CD4-positive, alpha-beta T cell treated with Interleukin-6 at 100 ng/mL for 8 hours (primary cell): ENCODE results near the gene RAPGEF4.

Experiments used
- DNase-seq: peaks from one replicate; pipeline ENCODE4 v3.0.0-alpha.2; 2020; ENCODE audit warnings: mixed read lengths, low spot score

The RAPGEF4 gene

DNA sequence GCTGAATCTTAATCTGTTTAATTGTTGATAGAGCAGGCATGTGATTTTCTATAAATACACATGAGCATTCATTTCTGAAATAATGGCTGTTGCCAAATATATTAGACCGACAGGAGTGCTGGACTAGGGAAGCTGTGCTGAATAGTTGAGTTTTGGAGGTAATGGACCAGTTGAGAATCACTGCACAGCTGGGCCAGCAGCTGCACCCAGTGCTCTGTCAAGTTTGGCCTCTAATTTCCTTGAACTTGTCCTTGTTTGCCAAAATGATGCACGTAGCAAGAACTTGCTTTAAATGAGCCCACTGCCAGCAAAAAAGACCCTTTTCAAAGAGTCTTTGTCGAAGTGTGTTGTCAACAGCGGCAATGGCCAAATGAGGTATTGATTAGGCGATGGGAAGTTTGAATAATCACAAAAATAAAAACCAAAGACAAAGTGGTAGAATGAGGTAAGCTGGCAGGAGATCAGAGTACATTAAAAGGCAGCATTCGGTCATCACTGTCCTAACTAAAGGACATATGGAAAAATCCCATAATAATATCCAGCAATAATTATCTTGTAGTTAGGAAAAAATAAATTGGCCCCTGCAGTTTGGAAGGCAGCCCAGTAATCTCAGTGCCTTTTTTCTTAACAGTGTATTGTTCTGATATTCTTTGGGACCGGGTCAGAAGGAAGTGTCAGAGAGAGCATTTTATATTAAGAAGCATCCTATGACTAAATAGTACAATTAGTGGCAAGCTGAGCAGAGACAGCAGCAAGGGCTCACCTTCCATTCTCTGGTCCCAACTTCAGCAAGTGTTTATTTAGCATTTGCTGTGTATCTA is 126.2 kb downstream of the RAPGEF4 start:
- no peak for DNase-seq

DNA sequence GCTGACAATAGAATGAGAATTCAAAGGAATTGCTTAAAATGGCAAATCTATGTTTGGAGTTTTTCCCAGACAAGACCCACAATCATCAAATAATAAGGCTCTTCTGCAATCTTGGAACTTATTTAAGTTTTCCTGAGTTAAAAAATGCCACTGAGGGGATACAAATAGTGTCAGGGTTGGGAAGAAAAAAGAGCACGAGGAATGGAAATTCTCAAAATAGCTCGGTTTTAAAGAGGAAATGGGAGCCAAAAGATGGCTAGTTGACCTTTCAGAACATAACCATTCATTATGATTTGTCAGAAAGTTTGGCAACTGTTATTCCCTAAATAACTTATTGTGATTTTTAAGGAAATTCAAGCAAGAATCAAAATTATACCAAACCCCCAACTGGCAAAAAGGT is 127.7 kb downstream of the RAPGEF4 start:
- DNase-seq, result no peak

DNA sequence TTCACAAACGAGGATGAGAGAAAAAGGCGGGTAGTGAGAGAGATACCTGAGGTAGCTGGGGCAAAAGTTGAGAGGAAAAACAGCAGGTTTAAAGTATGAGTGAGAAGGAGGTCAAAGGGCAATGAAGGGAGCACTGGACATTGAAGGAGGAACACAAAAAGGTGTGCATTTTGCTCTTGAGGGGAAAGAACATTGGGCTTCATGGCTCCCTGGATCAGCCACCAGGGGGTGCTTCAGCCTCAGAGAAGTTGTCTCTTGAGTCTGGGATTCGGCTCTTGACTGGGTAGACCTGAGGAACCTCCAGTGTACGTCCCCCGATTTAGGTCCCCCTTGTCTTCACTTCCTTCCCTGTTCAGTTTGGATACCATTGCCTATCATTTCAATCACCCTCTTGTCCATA is 128.5 kb downstream of the RAPGEF4 start:
- peak; percentile 6 for DNase-seq

DNA sequence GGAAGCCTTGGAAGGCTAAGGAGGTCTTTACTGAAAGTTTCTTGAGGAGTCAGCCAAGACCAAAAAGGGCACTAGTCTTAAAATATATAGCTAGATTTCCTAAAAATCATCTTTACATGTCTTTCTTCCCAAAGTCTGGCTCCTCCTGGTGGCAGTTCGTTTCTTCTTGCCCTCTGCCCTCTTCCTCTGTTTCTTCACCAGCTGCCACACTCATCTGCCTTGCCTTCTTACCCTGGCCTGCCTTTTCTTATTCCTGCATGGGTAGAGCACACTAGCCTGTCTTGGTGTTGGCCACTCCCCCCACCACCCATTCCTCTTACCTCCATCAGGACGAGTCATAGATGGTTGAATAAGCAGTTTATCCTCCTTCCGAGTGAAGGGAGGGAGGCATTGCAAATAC is 129.8 kb downstream of the RAPGEF4 start:
- DNase-seq, result no peak

DNA sequence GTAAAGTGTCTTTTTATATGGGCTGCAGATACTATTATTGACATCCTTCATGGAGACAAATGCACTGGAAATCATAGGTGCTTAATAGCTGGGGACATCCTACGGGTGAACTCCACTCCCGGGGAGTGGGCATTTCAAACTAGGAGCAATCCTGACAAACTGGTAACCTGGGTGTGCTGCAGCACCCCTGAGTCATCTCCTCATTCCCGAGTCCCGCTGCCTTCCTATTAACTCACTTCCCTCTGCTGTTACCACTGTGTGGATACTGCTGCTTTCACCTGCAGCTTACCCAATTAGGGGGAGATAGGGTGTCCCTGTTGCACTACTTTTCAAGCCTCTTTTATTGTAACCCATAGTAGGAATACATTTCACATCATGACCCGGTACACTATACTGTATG is 134.2 kb downstream of the RAPGEF4 start:
- no peak for DNase-seq

DNA sequence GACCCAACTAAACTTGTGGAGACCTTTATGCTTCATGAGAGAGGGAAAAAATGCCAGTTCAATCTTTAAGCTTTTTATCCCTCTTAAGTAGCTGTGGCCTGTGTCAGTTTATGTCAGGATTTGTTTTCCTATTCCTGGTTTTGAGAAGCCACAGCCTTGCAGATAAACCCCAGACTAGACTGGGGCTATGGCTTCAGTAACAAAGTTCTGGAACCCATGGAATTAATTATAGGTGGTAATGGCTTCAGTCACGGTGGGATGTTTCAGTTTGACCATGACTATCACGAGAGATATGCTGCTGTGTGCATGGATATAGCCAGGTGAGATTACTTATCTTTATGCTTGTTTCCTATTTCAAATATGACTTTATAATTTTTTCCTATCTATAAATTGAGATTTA is 134.8 kb downstream of the RAPGEF4 start:
- DNase-seq, result no peak

DNA sequence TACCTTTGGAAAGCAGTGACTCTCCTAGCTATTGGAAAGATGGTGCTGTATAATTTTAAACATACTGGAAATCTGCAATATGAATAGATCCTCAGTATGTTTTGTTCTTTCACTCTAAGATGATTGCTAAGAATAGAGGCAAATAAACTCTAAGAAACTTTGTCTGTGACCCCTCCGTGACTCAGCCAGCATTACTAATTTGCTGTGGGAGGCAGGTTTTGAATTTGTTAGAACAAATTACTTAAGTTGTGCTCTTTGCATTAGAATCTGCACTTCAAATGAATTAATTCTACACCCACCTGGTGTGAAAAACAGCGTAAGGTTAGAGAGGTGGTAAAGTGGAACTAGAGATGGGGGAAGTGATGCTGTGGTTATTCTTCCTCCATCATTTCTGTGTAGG is 142.2 kb downstream of the RAPGEF4 start:
- DNase-seq, result no peak

DNA sequence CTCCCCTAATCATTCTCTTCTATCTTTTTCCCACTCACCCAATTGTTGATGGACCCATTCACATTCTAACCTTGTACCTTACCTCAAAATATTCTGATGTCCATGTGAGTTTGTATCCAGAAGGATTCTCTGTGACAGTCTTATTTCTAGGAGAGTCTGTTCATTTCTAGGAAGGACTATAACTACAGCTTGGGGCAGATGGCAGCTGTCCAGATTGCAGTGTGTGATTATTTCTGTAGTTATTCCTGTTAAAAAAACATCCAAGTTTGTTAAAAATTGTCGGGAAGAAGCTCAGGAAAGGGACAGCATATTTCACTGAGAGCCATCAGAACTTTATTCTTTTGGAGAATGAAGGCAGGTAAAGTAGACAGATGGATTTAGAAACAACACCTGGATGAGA is 142.6 kb downstream of the RAPGEF4 start:
- no peak for DNase-seq

DNA sequence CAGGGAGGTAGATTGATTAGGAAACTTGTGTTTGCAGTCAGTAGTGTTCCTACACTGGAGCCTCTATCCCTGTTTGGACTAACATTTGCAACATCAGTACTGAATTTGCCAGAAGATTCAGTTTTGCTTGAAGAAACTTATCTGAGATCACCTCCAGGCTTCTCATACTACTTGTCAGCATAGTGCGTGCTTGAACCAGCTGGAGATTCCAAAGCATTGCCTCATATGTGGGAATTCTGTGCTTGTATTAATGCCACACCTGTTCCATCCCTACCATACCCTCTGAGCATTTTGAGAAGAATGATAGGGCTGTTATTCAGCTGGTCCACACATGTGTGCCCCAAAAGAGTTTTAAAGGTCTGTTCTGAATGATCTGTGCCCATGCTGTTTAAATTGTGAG is 148.7 kb downstream of the RAPGEF4 start:
- no peak for DNase-seq

DNA sequence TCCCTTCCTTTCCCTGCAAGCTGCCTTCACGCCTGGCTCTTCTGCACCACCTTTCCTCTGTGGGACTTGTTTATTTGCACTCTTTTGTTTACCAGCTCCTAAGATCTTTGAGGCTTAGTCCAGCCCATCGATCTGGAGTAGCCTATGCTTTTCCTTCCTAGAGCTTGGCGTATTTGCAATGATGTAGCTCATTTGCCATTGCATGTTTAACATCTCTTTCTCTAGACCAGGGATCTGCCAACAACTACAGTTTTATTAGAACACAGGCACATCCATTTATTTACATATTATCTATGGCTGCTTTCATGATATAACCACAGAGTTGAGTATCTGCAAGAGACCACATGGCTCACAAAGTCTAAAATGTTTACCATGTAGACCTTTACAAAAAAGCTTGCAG is 150.4 kb downstream of the RAPGEF4 start:
- no peak for DNase-seq

DNA sequence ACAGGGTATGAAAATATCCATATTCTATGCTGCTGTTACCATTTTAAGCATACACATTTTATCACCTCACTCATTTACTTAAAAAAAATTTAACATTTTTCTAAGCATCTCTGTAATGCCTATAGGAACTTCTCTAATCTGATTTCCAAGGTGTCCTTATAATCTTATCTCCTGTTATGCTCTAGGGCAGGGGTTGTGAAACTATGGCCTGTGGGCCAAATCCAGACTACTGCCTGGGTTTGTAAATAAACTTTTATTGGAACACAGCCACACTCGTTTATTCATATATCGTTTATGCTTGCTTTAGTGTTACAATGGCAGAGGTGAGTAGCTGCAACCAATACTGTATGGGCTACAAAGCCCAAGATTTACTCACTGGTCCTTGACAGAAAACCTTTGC is 151.6 kb downstream of the RAPGEF4 start:
- no peak for DNase-seq

DNA sequence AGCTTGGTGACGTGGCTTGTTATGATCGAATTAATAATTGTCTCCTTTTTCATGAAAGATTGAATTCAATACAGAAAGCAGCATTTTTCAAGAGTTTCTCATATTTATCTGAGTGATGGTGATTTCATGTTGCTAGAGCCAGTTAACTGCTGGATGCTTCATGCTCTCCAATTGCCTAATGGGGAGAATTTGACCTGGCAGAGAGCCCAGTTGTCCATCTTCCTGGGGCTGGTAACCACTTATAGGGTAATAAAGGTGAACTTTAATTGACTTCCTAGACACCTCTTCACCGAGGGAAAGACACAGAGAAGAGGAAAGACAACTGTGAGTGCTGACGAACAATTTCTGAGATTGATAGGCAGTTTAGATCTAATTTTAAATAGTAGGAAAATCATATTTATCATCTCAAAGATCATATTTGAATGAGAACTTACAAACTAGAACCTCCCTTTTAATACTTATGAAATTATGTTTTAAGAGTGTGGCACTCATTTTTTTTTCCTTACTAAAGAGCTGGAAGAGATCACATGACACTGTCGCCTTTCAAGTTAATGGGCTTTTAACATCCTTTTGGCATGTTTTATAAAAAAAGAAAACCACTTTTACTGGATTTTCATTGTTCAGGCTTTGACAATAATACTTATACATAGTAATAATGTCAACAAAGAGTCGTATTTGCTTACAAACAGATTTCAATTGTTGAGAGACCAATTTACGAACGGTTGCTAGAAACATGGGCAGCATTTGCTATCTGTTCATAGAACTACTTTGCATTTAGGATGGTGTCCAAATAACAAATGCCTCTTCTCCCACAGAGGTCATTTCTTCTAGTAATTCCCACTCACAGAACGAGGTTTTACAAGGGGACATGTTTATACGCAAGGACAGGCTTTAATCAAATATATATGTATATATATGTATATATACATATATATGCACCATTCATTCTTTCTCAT is 153.3 kb downstream of the RAPGEF4 start:
- DNase-seq, result no peak

DNA sequence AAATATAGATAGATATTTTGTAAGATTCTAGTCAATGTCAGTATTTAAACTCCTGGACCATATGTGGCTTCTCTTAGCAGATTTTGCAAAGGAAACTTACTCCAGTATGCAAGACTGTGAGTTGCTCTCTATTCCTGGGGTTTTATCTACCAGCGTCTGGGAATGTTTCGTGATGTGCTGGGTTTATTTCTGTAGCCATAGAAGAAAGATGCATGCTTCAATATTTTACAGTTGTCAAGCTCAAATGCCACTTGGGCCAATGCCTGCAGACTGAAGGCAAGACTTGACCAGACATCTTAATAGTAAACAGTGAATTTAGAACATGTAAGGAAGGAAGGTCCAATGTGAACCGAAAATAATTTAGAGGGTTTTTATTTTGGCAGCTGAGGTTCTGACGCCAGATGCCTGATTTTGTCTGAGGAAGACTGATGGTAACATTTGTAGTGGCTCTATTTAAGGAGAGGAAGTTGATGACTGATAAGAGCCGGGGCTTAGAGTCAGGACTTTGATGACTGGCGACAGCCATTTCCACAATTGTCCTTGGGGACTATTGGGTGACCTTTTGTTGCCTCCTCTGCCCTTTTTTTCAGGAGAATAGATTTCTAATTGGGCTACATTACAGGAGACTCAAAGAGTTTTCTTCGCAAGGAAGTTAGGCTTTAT is 154.3 kb downstream of the RAPGEF4 start:
- no peak for DNase-seq

DNA sequence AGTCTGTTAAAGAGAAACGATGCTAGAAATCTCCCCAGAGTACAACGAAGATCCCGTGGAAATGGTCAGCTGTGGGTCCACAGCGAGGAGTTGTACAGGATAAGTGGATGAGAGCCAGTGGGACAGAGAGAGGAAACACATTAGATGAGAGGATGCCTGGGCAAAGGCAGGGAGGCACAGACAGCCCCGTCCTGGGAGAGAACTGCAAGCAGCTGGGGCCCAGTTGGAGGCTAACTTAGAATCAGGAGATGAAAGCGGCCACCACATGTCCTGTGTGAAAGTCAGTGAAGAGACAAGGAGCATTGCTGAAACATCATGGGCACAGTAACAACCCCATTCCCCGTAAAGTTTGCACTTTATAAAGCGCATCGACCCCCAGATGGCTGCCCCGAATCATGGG is 157.5 kb downstream of the RAPGEF4 start:
- no peak for DNase-seq

DNA sequence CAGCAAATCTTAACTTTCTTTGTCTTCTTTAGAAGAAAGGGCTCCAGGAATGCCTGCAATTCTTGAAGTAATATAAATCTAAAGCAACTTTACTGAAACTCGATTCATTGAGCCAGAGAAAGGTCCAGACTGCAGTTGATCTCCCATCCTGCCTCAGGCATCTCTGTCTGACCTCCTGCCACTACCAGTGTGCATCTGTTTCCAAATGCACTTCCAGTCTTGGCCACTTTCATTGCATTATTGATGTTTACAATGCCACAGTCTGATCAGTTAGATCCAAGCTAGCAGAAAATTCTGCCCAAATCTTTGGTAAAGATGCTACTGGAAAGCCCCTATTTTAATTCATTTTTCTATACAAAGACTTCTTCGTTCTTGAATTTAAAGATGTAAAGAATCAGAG is 158.0 kb downstream of the RAPGEF4 start:
- no peak for DNase-seq

DNA sequence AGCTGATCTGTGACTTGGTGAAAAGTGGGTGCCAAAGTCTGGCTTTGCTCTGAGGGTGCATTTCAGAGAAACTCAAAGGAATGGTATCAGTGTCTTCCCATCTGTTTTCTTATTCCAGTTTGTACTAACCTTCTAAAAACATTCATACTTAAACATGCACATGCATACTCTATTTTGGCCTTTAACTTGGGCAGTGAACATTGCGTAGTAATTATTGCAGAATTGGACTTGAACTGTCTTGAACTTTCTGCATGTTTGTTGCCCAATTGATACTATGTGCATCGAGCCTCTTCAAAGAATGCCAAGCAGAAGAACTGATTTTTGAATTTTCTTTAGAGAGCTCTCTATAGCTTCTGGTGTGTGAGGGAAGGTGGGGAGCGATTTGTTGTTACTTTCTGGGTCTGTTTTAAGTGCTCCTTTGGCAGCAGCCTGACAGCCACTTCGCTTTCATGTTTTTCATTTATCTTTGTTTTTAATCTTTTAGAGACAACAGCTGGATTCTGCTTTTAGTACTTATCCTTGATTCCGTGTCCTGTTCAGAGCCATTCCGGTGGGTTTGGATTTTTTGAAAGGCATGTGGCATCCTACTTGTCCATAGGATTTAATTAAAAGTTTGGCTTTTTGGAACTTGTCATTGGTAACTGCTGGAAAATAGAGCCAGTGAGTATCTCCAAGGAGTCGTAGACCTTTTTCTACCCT is 159.2 kb downstream of the RAPGEF4 start:
- DNase-seq, result no peak

DNA sequence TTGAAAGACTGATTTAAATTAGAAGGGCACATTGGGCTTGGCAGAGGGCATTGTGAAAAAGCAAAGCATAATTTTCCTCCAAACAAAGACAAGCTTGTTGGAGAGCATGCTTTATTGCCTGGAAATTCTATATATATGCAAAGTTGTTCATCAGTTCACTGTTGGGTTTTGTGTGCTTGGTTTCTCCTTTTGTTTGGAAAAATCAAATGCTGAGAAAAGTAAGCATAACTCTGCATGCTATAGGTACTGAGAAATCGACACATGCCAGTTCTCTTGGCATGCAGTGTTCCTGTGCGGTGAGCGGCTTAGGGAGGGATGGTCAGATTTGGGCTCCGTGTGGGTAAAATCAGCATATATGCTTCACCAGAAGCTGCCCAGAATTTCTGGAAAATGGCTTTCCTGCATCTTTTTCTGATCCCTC is 161.0 kb downstream of the RAPGEF4 start:
- no peak for DNase-seq

DNA sequence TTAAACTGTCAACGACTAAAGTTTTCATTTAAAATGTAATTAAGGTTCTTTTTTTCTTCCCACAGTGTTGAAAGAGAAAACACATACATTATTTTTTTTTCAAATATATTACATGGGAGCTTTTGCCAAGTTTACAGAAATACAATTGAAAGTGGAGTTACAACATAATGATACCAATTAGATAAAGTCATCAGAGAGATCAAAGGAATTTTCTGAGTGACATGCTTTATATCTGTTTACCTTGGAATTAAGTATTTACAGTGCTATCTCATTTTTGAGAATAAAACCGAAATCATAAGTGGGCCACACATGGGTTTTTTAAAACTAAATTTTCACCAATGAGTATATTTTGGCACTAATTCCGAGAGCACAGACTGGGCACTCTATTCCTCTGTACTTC is 165.2 kb downstream of the RAPGEF4 start:
- DNase-seq, result no peak

DNA sequence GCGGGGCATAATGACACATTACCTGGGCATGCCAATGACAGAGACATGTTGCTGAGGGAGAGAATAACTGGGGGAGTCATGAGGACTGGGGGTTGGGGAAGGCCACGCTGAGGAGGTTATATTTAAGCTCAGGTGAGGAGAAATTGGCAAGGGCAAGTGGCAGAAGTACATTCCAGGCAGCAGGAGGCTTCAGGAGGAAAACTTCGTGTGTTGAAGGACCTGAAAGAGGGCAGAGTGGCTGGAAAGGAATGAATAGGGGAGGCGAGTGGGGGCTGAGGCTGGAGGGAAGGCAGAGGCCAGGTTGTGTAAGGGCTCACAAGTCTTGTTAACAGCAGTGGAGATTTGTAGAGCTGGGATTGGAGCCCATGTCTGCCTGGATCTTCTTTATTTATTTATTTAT is 166.3 kb downstream of the RAPGEF4 start:
- no peak for DNase-seq

DNA sequence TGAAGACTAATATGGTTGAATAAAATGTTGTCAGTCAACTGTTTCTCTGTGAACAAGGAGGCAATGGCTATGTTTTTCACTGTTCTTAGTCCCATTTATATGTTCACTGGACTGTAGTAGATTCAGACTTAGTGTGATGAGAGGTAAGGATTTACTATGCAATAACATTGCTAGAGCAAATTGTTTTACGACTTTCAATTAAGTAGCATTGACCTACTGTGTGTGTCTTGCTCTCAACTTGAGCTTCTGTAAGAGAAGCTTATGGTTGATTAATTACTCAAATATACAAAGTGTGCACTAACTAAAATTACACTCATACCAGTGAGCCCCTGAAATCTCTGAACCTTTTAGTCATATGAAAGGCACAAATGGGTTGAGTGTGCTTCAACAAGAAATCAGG is 168.6 kb downstream of the RAPGEF4 start:
- DNase-seq, result no peak

DNA sequence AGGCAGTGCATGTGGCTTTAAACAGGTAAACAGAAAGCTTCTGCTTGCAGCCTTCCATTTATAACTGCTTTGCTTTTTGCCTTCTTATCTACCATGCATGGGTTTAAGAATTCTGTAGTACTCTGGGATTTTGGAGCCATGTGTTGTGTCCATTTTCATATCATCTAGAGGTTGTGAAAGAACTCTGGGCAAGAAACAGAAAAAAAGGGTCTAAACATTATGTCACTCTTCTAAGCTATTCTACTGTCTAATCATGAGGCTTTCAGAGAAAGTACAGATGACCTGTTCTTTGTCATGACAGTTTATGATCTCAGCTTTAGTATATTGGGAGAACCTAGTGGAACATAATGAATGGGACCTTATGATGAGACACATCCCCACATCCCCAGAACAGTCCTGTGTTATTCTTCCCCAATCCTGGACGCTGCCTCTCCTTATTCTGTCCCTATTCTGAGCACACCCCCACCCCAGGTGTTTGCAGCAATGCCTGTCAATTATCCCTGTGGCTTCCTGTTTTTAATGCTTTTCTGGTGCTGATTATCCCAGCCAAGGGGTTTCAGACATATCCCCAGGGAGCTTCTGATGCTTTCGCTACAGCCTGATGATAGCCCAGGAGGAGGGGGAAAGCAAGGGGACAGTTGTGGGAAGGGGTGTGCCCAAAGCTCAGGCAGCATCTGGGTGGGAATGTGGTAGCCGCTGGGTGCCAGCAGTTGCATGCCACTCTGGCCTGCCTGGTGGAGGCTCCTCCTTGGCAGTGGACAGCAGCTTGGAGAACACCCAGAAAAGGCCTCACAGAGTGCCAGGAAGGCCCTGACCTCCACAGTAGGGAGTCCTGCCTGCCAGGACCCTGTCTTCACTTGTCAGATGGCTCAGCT is 170.5 kb downstream of the RAPGEF4 start:
- DNase-seq, result no peak
